HepG2 (cell line): ENCODE data around the gene PHF13. TPM values are rescaled to one million over a fixed set of nuclear protein-coding genes. Genes with fewer than 3 reads are reported as not detected.
A peak's percentile ranks its signal among the peaks of the same experiment; 100 is the strongest.

Source experiments
- EEA1 ChIP-seq: sonication (generic); formaldehyde crosslinking; IDR thresholded peaks from 2 replicates; pipeline ENCODE4 v1.5.1; 2020; ENCODE audit warnings: mild to moderate bottlenecking, missing genetic modification reagents, borderline replicate concordance
- ERF ChIP-seq: IDR thresholded peaks from 2 replicates; pipeline ENCODE4 v1.6.1; 2018; ENCODE audit warnings: missing biosample characterization, missing genetic modification reagents
- FOSL1 ChIP-seq: sonication (generic); formaldehyde crosslinking; IDR thresholded peaks from 2 replicates; pipeline ENCODE4 v1.9.0; 2021; ENCODE audit warnings: missing genetic modification reagents, borderline replicate concordance
- HMGA1 ChIP-seq: sonication (generic); formaldehyde crosslinking; conservative IDR thresholded peaks from 2 replicates; pipeline ENCODE4 v1.4.0; 2020; ENCODE audit warnings: missing genetic modification reagents
- IKZF4 ChIP-seq: sonication (generic); formaldehyde crosslinking; IDR thresholded peaks from 2 replicates; pipeline ENCODE4 v1.5.1; 2020; ENCODE audit warnings: borderline replicate concordance, mild to moderate bottlenecking, low read depth, missing genetic modification reagents; ENCODE audit errors: not compliant biosample characterization
- KAT7 ChIP-seq: IDR thresholded peaks from 2 replicates; pipeline ENCODE4 v1.6.1; 2018; ENCODE audit warnings: borderline replicate concordance, missing compliant biosample characterization
- KMT2B ChIP-seq: IDR thresholded peaks from 2 replicates; pipeline ENCODE4 v1.6.1; 2016; ENCODE audit warnings: missing genetic modification reagents, missing compliant biosample characterization
- MLXIP ChIP-seq: sonication (generic); formaldehyde crosslinking; IDR thresholded peaks from 2 replicates; pipeline ENCODE4 v1.9.0; 2021; ENCODE audit warnings: missing genetic modification reagents, borderline replicate concordance
- SIX4 ChIP-seq: sonication (generic); formaldehyde crosslinking; IDR thresholded peaks from 2 replicates; pipeline ENCODE4 v1.4.0; 2020; ENCODE audit warnings: missing genetic modification reagents
- SP5 ChIP-seq: IDR thresholded peaks from 2 replicates; pipeline ENCODE4 v1.6.1; 2016; ENCODE audit warnings: low read depth, borderline replicate concordance
- TFDP2 ChIP-seq: sonication (generic); formaldehyde crosslinking; IDR thresholded peaks from 2 replicates; pipeline ENCODE4 v1.4.0; 2020; ENCODE audit warnings: missing genetic modification reagents
- YEATS4 ChIP-seq: sonication (generic); formaldehyde crosslinking; IDR thresholded peaks from 2 replicates; pipeline ENCODE4 v1.4.0; 2020; ENCODE audit warnings: missing genetic modification reagents, borderline replicate concordance
- ZNF143 ChIP-seq: sonication (generic); formaldehyde crosslinking; IDR thresholded peaks from 2 replicates; pipeline ENCODE4 v1.4.0; 2020; ENCODE audit warnings: missing genetic modification reagents
- ZNF362 ChIP-seq: sonication (generic); formaldehyde crosslinking; IDR thresholded peaks from 2 replicates; pipeline ENCODE4 v1.4.0; 2020; ENCODE audit warnings: missing genetic modification reagents, mild to moderate bottlenecking, borderline replicate concordance
- ZNF530 ChIP-seq: sonication (generic); formaldehyde crosslinking; IDR thresholded peaks from 2 replicates; pipeline ENCODE4 v1.5.0; 2020; ENCODE audit warnings: low read depth, mild to moderate bottlenecking, missing genetic modification reagents
- ZNF800 ChIP-seq: sonication (generic); formaldehyde crosslinking; IDR thresholded peaks from 2 replicates; pipeline ENCODE4 v1.4.0; 2020; ENCODE audit warnings: missing genetic modification reagents
- ZNF878 ChIP-seq: sonication (generic); formaldehyde crosslinking; IDR thresholded peaks from 2 replicates; pipeline ENCODE4 v1.8.1; 2023; ENCODE audit warnings: mild to moderate bottlenecking, missing genetic modification reagents, moderate library complexity
- ZSCAN21 ChIP-seq: sonication (generic); formaldehyde crosslinking; IDR thresholded peaks from 2 replicates; pipeline ENCODE4 v1.8.0; 2022; ENCODE audit warnings: mild to moderate bottlenecking, missing genetic modification reagents, moderate library complexity, borderline replicate concordance
- polyA plus RNA-seq, 8 experiments: library from polyadenylated mRNA; depleted of rRNA in 3 of 8; stranded (reverse) in 7 of 8; unstranded in 1 of 8; fragments of >200 nt; fragmentation: Illumina TruSeq in 4 of 8; extraction: Trizol in 4 of 8; gene quantifications; 2 replicates each; pipeline versions ENCODE4 v1.2.1 to v1.2.3, GENCODE V29; 2011 to 2016; ENCODE audit warnings: low read depth in 4 of 8, missing spikeins in 1 of 8, mixed read lengths in 1 of 8; ENCODE audit not compliant: insufficient read depth in 1 of 8
- total RNA-seq, 5 experiments: library from RNA; depleted of rRNA; stranded (reverse); fragments of >200 nt; fragmentation: Illumina TruSeq; extraction: Trizol; gene quantifications; 2 replicates each; pipeline ENCODE4 v1.2.3, GENCODE V29; 2016; ENCODE audit warnings: low read depth in 1 of 5
- TF ChIP-seq, protein P1 (sequence below): sonication (generic); formaldehyde crosslinking; IDR thresholded peaks from 2 replicates; pipeline ENCODE4 v1.5.1; 2020; ENCODE audit warnings: mild to moderate bottlenecking, missing genetic modification reagents

The PHF13 gene
- total and polyA plus RNA-seq, 2 of the 13 experiments (the other 11 are each of a cell fraction or from before 2014, with no cell fraction given), result 4.7 to 7.4 TPM

DNA sequence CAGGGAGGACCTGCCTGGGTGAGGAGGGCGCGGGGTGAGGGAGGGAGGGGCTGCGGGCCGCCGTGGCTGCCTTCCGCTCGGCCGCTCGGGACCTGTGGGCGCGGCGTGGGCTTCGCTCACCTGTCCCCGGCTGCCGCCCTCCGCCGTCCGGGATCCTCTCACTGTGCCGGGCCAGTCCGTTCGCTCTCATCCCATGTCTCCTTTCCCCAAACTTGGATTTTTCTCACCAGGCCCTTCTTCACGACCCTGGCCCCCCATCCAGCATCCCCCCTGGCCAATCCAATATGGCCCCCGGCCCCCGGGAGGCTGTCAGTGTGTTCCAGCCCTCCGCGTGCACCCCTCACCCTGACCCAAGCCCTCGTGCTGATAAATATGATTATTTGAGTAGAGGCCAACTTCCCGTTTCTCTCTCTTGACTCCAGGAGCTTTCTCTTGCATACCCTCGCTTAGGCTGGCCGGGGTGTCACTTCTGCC is 33.4 kb upstream of the PHF13 start (continued):
- no peak for TF ChIP-seq ZNF143 (CRISPR knock-in tag)
- TF ChIP-seq SP5 (CRISPR knock-in tag), result no peak; the same call in 1 of the 2 replicates
- 0 out of 2 replicates have a peak, but pooled peaks have one; percentile 7 for TF ChIP-seq TFDP2 (CRISPR knock-in tag)
- no peak for TF ChIP-seq ZNF800
- 0 out of 2 replicates have a peak, but pooled peaks have one; percentile 35 for TF ChIP-seq ZNF530 (CRISPR knock-in tag)
- peak; percentile 0 for TF ChIP-seq IKZF4 (CRISPR knock-in tag)
- peak; percentile 66 for TF ChIP-seq KAT7
- TF ChIP-seq ZSCAN21 (CRISPR knock-in tag), result 0 out of 2 replicates have a peak, but pooled peaks have one; percentile 71
- 0 out of 2 replicates have a peak, but pooled peaks have one; percentile 10 for TF ChIP-seq KMT2B (CRISPR knock-in tag)
- TF ChIP-seq ERF (CRISPR knock-in tag), result no peak
- no peak for TF ChIP-seq ZNF878
- TF ChIP-seq MLXIP (CRISPR knock-in tag), result no peak
- TF ChIP-seq HMGA1 (CRISPR knock-in tag), result no peak
- no peak for TF ChIP-seq FOSL1
- TF ChIP-seq YEATS4 (CRISPR knock-in tag), result 0 out of 2 replicates have a peak, but pooled peaks have one; percentile 10
- no peak for TF ChIP-seq ZNF362 (CRISPR knock-in tag)
- TF ChIP-seq, protein P1, sequence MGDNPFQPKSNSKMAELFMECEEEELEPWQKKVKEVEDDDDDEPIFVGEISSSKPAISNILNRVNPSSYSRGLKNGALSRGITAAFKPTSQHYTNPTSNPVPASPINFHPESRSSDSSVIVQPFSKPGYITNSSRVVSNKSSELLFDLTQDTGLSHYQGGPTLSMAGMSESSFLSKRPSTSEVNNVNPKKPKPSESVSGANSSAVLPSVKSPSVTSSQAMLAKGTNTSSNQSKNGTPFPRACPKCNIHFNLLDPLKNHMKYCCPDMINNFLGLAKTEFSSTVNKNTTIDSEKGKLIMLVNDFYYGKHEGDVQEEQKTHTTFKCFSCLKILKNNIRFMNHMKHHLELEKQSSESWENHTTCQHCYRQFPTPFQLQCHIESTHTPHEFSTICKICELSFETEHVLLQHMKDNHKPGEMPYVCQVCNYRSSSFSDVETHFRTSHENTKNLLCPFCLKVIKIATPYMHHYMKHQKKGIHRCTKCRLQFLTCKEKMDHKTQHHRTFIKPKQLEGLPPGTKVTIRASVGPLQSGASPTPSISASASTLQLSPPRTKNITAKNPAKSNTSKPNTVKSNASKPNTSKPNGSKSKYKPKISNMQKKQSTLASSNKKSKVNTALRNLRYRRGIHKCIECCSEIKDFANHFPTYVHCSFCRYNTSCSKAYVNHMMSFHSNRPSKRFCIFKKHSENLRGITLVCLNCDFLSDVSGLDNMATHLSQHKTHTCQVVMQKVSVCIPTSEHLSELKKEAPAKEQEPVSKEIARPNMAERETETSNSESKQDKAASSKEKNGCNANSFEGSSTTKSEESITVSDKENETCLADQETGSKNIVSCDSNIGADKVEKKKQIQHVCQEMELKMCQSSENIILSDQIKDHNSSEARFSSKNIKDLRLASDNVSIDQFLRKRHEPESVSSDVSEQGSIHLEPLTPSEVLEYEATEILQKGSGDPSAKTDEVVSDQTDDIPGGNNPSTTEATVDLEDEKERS (CRISPR knock-in tag), result no peak
- no peak for TF ChIP-seq SIX4
- TF ChIP-seq EEA1 (CRISPR knock-in tag), result no peak
